HCT116 (cell line): ENCODE data around the gene SORCS2. TPM values are rescaled to one million over a fixed set of nuclear protein-coding genes. Genes with fewer than 3 reads are reported as not detected.

ENCODE experiments used
- ATAC-seq: fragments of 200-7000 bp; cut with Tn5 transposase; 2 replicates; pipeline ENCODE4 v1.9.1; 2020; ENCODE audit warnings: mild to moderate bottlenecking, moderate library complexity
- BruUV-seq: library from RNA; stranded (reverse); fragments of 400-500 nt; replicated peaks from 2 replicates; lab custom pipeline; 2021; lab: Mats Ljungman, UMichigan
- CTCF ChIA-PET: fragments of 300-600 bp; sonication (Branson Sonifier 250); formaldehyde crosslinking; loops from one replicate; lab custom pipeline; 2021; ENCODE audit warnings: antibody characterized with exemption; lab: Charles Lee
- POLR2A ChIA-PET: fragments of 300-600, 350-600 bp; sonication (Branson Sonifier 250); formaldehyde crosslinking; loops from one replicate; lab custom pipeline; 2021; ENCODE audit warnings: antibody characterized with exemption; lab: Charles Lee
- RAD21 ChIA-PET, 2 experiments: fragments of 300-600 bp; sonication (Branson Sonifier 250); formaldehyde crosslinking; loops; one replicate each; lab custom pipeline; 2023; ENCODE audit warnings: low total read pairs in 2 of 2; ENCODE audit not compliant: uncharacterized antibody in 2 of 2, unreplicated experiment in 2 of 2, low non-redundant PET in 1 of 2; lab: Charles Lee
- DNase-seq: peaks from one replicate; pipeline ENCODE4 v3.0.0-alpha.2; 2010; ENCODE audit warnings: low read depth, low spot score
- H2AFZ ChIP-seq: fragments of 200-600 bp; shearing (Covaris generic), sonication (generic); 2 replicates; pipeline ENCODE4 v1.6.1; 2017; ENCODE audit warnings: low read depth, mixed run types, mixed read lengths, antibody characterized with exemption, low read length; ENCODE audit not compliant: poor library complexity, severe bottlenecking
- H3K27ac ChIP-seq: 2 replicates; pipeline ENCODE4 v1.5.1; 2012; ENCODE audit warnings: low read depth, low read length
- H3K27me3 ChIP-seq: fragments of 200-600 bp; sonication (generic); 2 replicates; pipeline ENCODE4 v1.6.1; 2016; ENCODE audit warnings: mixed run types, low read length, mixed read lengths; ENCODE audit not compliant: insufficient read depth
- H3K36me3 ChIP-seq, 2 experiments: fragments of 200-500 bp in 1 of 2; fragments of 200-600 bp in 1 of 2; sonication (Bioruptor generic) in 1 of 2; sonication (generic) in 1 of 2; 2 replicates each; pipeline versions ENCODE4 v1.5.1 to v1.6.1; 2014 to 2016; ENCODE audit warnings: low read length in 2 of 2, inconsistent platforms in 1 of 2, mixed read lengths in 1 of 2, mixed run types in 1 of 2; ENCODE audit not compliant: insufficient read depth in 2 of 2, control insufficient read depth in 1 of 2
- H3K4me1 ChIP-seq, 2 experiments: fragments of 200-600 bp in 1 of 2; sonication (generic) in 1 of 2; 2 replicates each; pipeline versions ENCODE4 v1.5.1 to v1.6.1; 2012 to 2017; ENCODE audit warnings: low read length in 2 of 2, inconsistent platforms in 1 of 2, mild to moderate bottlenecking in 1 of 2, mixed read lengths in 1 of 2, mixed run types in 1 of 2, moderate library complexity in 1 of 2; ENCODE audit not compliant: insufficient read depth in 2 of 2, control insufficient read depth in 1 of 2
- H3K4me2 ChIP-seq: fragments of 200-600 bp; sonication (generic); 2 replicates; pipeline ENCODE4 v1.6.1; 2017; ENCODE audit warnings: mixed run types, low read length, mixed read lengths
- H3K4me3 ChIP-seq, 2 experiments: fragments of 200-600 bp in 1 of 2; sonication (generic) in 1 of 2; replicated peaks in 1 of 2; 2 replicates each; pipeline ENCODE4 v1.5.1; 2011 to 2016; ENCODE audit warnings: low read length in 2 of 2, control low read depth in 1 of 2, low read depth in 1 of 2, mild to moderate bottlenecking in 1 of 2, mixed read lengths in 1 of 2, mixed run types in 1 of 2
- H3K79me2 ChIP-seq: fragments of 200-600 bp; sonication (generic); 2 replicates; pipeline ENCODE4 v1.6.1; 2017; ENCODE audit warnings: mild to moderate bottlenecking, mixed run types, low read length, moderate library complexity, mixed read lengths; ENCODE audit not compliant: insufficient read depth
- H3K9ac ChIP-seq: fragments of 200-600 bp; sonication (generic); 2 replicates; pipeline ENCODE4 v1.6.1; 2016; ENCODE audit warnings: low read length, mixed read lengths
- H3K9me2 ChIP-seq: fragments of 200-600 bp; sonication (generic), shearing (Covaris generic); 2 replicates; pipeline ENCODE4 v1.6.1; 2017; ENCODE audit warnings: mixed run types, mild to moderate bottlenecking, moderate library complexity; ENCODE audit not compliant: insufficient read depth
- H3K9me3 ChIP-seq, 2 experiments: fragments of 200-500 bp in 1 of 2; fragments of 200-600 bp in 1 of 2; sonication (Bioruptor generic) in 1 of 2; sonication (generic) in 1 of 2; 2 replicates each; pipeline ENCODE4 v1.6.1; 2014 to 2017; ENCODE audit warnings: low read length in 2 of 2, mixed read lengths in 2 of 2, inconsistent platforms in 1 of 2, low read depth in 1 of 2, mild to moderate bottlenecking in 1 of 2, mixed run types in 1 of 2, moderate library complexity in 1 of 2; ENCODE audit not compliant: control insufficient read depth in 1 of 2, insufficient read depth in 1 of 2
- H4K20me1 ChIP-seq: fragments of 200-600 bp; sonication (generic), shearing (Covaris generic); 2 replicates; pipeline ENCODE4 v1.6.1; 2017; ENCODE audit warnings: mixed run types, mild to moderate bottlenecking, moderate library complexity; ENCODE audit not compliant: insufficient read depth
- ATF3 ChIP-seq: IDR thresholded peaks from 2 replicates; pipeline ENCODE4 v1.6.1; 2012
- CBX3 ChIP-seq: IDR thresholded peaks from 2 replicates; pipeline ENCODE4 v1.6.1; 2012; ENCODE audit warnings: low read depth
- CTCF ChIP-seq, 3 experiments: fragments of 200-600 bp in 1 of 3; sonication (generic) in 1 of 3; IDR thresholded peaks in 2 of 3; conservative IDR thresholded peaks in 1 of 3; 2 replicates each; pipeline ENCODE4 v1.5.1; 2012 to 2017; ENCODE audit warnings: low read depth in 2 of 3, low read length in 2 of 3, antibody characterized with exemption in 1 of 3, borderline replicate concordance in 1 of 3, control low read depth in 1 of 3, mild to moderate bottlenecking in 1 of 3, mixed read lengths in 1 of 3, mixed run types in 1 of 3, moderate library complexity in 1 of 3; ENCODE audit not compliant: insufficient read depth in 1 of 3
- EZH2 ChIP-seq: fragments of 200-600 bp; sonication (generic); IDR thresholded peaks from 2 replicates; pipeline ENCODE4 v1.6.1; 2017; ENCODE audit warnings: antibody characterized with exemption, mixed run types
- FOSL1 ChIP-seq: IDR thresholded peaks from 2 replicates; pipeline ENCODE4 v1.6.1; 2012; ENCODE audit warnings: low read depth
- JUND ChIP-seq: IDR thresholded peaks from 2 replicates; pipeline ENCODE4 v1.6.1; 2012
- POLR2A ChIP-seq: IDR thresholded peaks from 2 replicates; pipeline ENCODE4 v1.7.0; 2011; ENCODE audit warnings: borderline replicate concordance; ENCODE audit not compliant: insufficient read depth, insufficient read length; ENCODE audit errors: extremely low read depth
- POLR2AphosphoS5 ChIP-seq: IDR thresholded peaks from 2 replicates; pipeline ENCODE4 v1.6.1; 2011; ENCODE audit warnings: mild to moderate bottlenecking, low read depth, low read length, moderate library complexity
- RAD21 ChIP-seq: IDR thresholded peaks from 2 replicates; pipeline ENCODE4 v1.6.1; 2012; ENCODE audit warnings: low read depth, mild to moderate bottlenecking
- SRF ChIP-seq: IDR thresholded peaks from 2 replicates; pipeline ENCODE4 v1.6.1; 2012; ENCODE audit warnings: low read depth
- ZBTB33 ChIP-seq: IDR thresholded peaks from 2 replicates; pipeline ENCODE4 v1.6.1; 2011; ENCODE audit warnings: mild to moderate bottlenecking, low read length, moderate library complexity; ENCODE audit not compliant: insufficient replicate concordance; ENCODE audit errors: extremely low read depth
- ZFX ChIP-seq: fragments of 450-650 bp; IDR thresholded peaks from 2 replicates; pipeline ENCODE4 v1.6.1; 2017
- intact Hi-C: fragments of 100-400 bp; cut with micrococcal nuclease; formaldehyde crosslinking; loops from 2 replicates; pipeline ENCODE4 v1.10.0; 2022
- total RNA-seq: library from RNA; stranded (reverse); gene quantifications from one replicate; pipeline ENCODE4 v1.2.1, GENCODE V29; 2021; ENCODE audit not compliant: unreplicated experiment

The SORCS2 gene
- total RNA-seq, 1 experiment from 2014 or later: 0.37 TPM

- Histone ChIP-seq H3K9me3 (no peaks in the 10 kb centered on the region), H3K79me2 (no peaks in the 10 kb centered on the region), H3K27me3 (no peaks in the 10 kb centered on the region), H3K4me3 (no peak overlapping the region), H3K36me3 (no peaks in the 10 kb centered on the region), H2AFZ (no peak overlapping the region), H3K9me2 (no peaks in the 10 kb centered on the region), H3K9ac (no peak overlapping the region), H3K27ac (no peak overlapping the region), H3K4me1 (no peaks in the 10 kb centered on the region), H4K20me1 (no peaks in the 10 kb centered on the region), H3K4me2 (no peak overlapping the region)
- DNase-seq: no peak
- ChIA-PET RAD21 (no interaction called here), POLR2A (no interaction called here), CTCF (no interaction called here)
- no TSS peak for BruUV-seq
- intact Hi-C loops: no loop called here
- TF ChIP-seq ATF3 (no peak), RAD21 (no peak), POLR2AphosphoS5 (no peak), POLR2A (no peak)
- ATAC-seq: no peak
Measured at GRCh38 chr4:7786517-7786916, 594.2 kb downstream of the SORCS2 start.

- Histone ChIP-seq H3K27me3 (no peaks in the 10 kb centered on the region), H3K4me2 (no peak overlapping the region), H3K27ac (no peak overlapping the region), H2AFZ (no peak overlapping the region), H3K79me2 (no peaks in the 10 kb centered on the region), H3K9me3 (no peaks in the 10 kb centered on the region), H3K9ac (no peak overlapping the region), H3K4me1 (no peaks in the 10 kb centered on the region), H3K9me2 (no peaks in the 10 kb centered on the region), H3K36me3 (no peaks in the 10 kb centered on the region), H4K20me1 (no peaks in the 10 kb centered on the region), H3K4me3 (no peak overlapping the region)
- CTCF ChIA-PET: no interaction called here
- RAD21 ChIA-PET: no interaction called here
- BruUV-seq: no TSS peak
- POLR2A ChIA-PET: no interaction called here
- no peak for ATAC-seq
- no peak for DNase-seq
- TF ChIP-seq RAD21 (no peak), ZBTB33 (no peak), ZFX (no peak), SRF (no peak), CBX3 (no peak), FOSL1 (no peak), EZH2 (no peak), JUND (no peak), CTCF (IDR thresholded peaks at IDR 0.05 in 2 of 3, conservative IDR thresholded peaks at IDR 0.05 in 1 of 3; ENCODE audit: borderline replicate concordance in 1 of 3, insufficient read depth in 1 of 3, low read depth in 2 of 3, low read length in 2 of 3) (no peak)
- intact Hi-C loops: no loop called here
Measured at GRCh38 chr4:7787067-7787466, 594.7 kb downstream of the SORCS2 start.
